ENCODE measurements around the gene LMBRD1. TPM values are rescaled to one million over a fixed set of nuclear protein-coding genes. Genes with fewer than 3 reads are reported as not detected.

Gene LMBRD1
- polyA plus RNA-seq, 1 of the 3 experiments (the other 2 are of a cell fraction), result 6.5 TPM

- H3K9ac ChIP-seq, result no peak overlapping the region
- H3K4me1 ChIP-seq (ENCODE audit: control insufficient read depth in 1 of 2, insufficient read depth in 2 of 2, low read depth in 1 of 2, low read length in 1 of 2), result no peaks in the 10 kb centered on the region; a peak in 1 of 4 replicates
- no peaks in the 10 kb centered on the region for H3K9me3 ChIP-seq
- no peak overlapping the region for H3K4me3 ChIP-seq (ENCODE audit: low read depth in 2 of 2, low read length in 1 of 2)
- peaks cover 3% of the 10 kb centered on the region for H3F3A ChIP-seq (replicated peaks; ENCODE audit: insufficient read depth)
- no peak overlapping the region for H2AFZ ChIP-seq (ENCODE audit: low read depth)
- no peak for TF ChIP-seq USF2 (IDR thresholded peaks at IDR 0.05; ENCODE audit: borderline replicate concordance, low read depth, low read length)
- TF ChIP-seq TEAD4 (IDR thresholded peaks at IDR 0.05; ENCODE audit: borderline replicate concordance, insufficient read depth), result no peak
- WGBS (ENCODE audit: low lambda C conversion rate), result 90% methylated on average over 3 of the region's 3 CpGs
- no peaks in the 10 kb centered on the region for H3K36me3 ChIP-seq (replicated peaks in 1 of 2; ENCODE audit: control insufficient read depth in 1 of 2, insufficient read depth in 2 of 2, low read length in 1 of 2)
- no peak for DNase-seq
- no peaks in the 10 kb centered on the region for H4K20me1 ChIP-seq (ENCODE audit: insufficient read depth)
- ChIA-PET POLR2A (no interaction called here), CTCF (interaction anchor here (0.6 to 1.4 kb wide), 2 partner anchors 33 to 371 kb away, joined by 3 to 4 read pairs; no protein-coding TSS in a partner anchor)
- no peak overlapping the region for H3K4me2 ChIP-seq
- H3K9me2 ChIP-seq, result no peaks in the 10 kb centered on the region
- no peaks in the 10 kb centered on the region for H3K27me3 ChIP-seq (ENCODE audit: insufficient read depth)
- H3K79me2 ChIP-seq (ENCODE audit: insufficient read depth), result no peaks in the 10 kb centered on the region
- H3K27ac ChIP-seq (ENCODE audit: low read depth in 2 of 2, low read length in 1 of 2), result no peak overlapping the region
Measured at GRCh38 chr6:69763763-69764162, 33.0 kb downstream of the LMBRD1 start.

GRCh38 chr6:69761853-69762252 is 35.0 kb downstream of the LMBRD1 start:
- no peaks in the 10 kb centered on the region for H3K9me2 ChIP-seq
- CTCF ChIA-PET, result no interaction called here
- H3K9me3 ChIP-seq, result no peaks in the 10 kb centered on the region
- H3F3A ChIP-seq (replicated peaks; ENCODE audit: insufficient read depth), result no peaks in the 10 kb centered on the region
- H3K27me3 ChIP-seq (ENCODE audit: insufficient read depth), result no peaks in the 10 kb centered on the region
- no peaks in the 10 kb centered on the region; a peak in 1 of 4 replicates for H3K4me1 ChIP-seq (ENCODE audit: control insufficient read depth in 1 of 2, insufficient read depth in 2 of 2, low read depth in 1 of 2, low read length in 1 of 2)
- TF ChIP-seq CHD2 (IDR thresholded peaks at IDR 0.05; ENCODE audit: low read length, partially characterized antibody) (no peak), PBX3 (IDR thresholded peaks at IDR 0.05) (no peak), POLR2AphosphoS5 (IDR thresholded peaks at IDR 0.05; ENCODE audit: low read depth, low read length) (no peak), CTCF (IDR thresholded peaks at IDR 0.05) (no peak), TEAD4 (IDR thresholded peaks at IDR 0.05; ENCODE audit: borderline replicate concordance, insufficient read depth) (no peak), USF2 (IDR thresholded peaks at IDR 0.05; ENCODE audit: borderline replicate concordance, low read depth, low read length) (no peak), FOXM1 (IDR thresholded peaks at IDR 0.05; ENCODE audit: low read depth) (no peak), JUND (IDR thresholded peaks at IDR 0.05) (no peak), REST (IDR thresholded peaks at IDR 0.05; ENCODE audit: low read depth, low read length) (no peak), EP300 (IDR thresholded peaks at IDR 0.05; ENCODE audit: borderline replicate concordance in 1 of 2, low read depth in 1 of 2, low read length in 1 of 2) (no peak)
- DNase-seq, result no peak
- H4K20me1 ChIP-seq (ENCODE audit: insufficient read depth), result no peaks in the 10 kb centered on the region
- H3K4me2 ChIP-seq, result no peak overlapping the region
- no peaks in the 10 kb centered on the region for H3K36me3 ChIP-seq (replicated peaks in 1 of 2; ENCODE audit: control insufficient read depth in 1 of 2, insufficient read depth in 2 of 2, low read length in 1 of 2)
- WGBS (ENCODE audit: low lambda C conversion rate), result 100% methylated on average over 2 of the region's 2 CpGs
- no peak overlapping the region for H2AFZ ChIP-seq (ENCODE audit: low read depth)
- POLR2A ChIA-PET, result no interaction called here
- no peak overlapping the region for H3K4me3 ChIP-seq (ENCODE audit: low read depth in 2 of 2, low read length in 1 of 2)
- no peaks in the 10 kb centered on the region for H3K79me2 ChIP-seq (ENCODE audit: insufficient read depth)
- H3K27ac ChIP-seq (ENCODE audit: low read depth in 2 of 2, low read length in 1 of 2), result no peak overlapping the region
- H3K9ac ChIP-seq, result no peak overlapping the region
